ENCODE data around the gene NPR1. TPM values are rescaled to one million over a fixed set of nuclear protein-coding genes. Genes with fewer than 3 reads are reported as not detected.

Gene NPR1
- total and polyA plus RNA-seq, 4 donors: 16.7 to 98.9 (median 46.8) TPM

DNA sequence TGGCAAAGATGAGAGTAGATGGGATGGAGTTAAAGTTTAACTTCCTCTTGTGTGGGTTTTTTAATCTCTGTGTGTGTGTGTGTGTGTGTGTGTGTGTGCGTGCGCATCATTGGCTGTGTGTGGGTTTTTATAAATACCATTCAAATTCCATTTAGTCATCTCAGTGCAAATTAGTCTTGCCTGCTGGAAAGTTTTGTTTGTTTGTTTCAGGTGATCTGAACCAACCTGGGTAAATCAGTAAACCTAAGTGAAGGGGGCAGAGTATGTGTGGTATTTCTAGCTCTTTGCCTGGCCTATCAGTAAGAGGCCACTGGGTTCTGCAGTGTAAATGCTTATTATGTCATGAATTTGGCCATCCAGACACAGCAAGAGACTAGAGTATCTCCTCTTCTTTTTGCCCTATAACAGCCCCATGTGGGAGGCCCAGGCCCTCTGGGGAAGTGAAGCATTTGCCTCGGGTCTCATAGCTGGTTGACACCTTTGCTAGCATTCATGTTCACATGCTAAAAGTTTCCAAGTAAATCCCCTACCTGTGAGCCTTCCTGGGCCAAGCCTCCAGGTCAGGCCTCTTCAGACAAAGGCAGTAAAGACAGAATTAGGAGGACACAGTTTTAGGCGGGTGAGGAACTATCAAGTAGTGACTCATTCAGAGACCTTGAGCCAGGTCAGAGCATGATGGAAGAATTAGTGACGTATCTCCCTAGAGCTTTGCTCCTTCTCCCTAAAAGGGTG is 64.1 kb downstream of the NPR1 start:
- Histone ChIP-seq H3K9ac (ENCODE audit: insufficient read depth in 1 of 2, low read length in 2 of 2) (no peak overlapping the region), H3K9me3 (ENCODE audit: control insufficient read depth in 4 of 4, insufficient read depth in 3 of 4, low read length in 3 of 4) (no peaks in the 10 kb centered on the region), H3K27me3 (ENCODE audit: control insufficient read depth in 3 of 3, insufficient read depth in 3 of 3, low read length in 2 of 3) (no peaks in the 10 kb centered on the region), H3K36me3 (ENCODE audit: control insufficient read depth in 4 of 4, insufficient read depth in 4 of 4, low read length in 4 of 4) (peaks cover 28 to 60% (median 34%) of the 10 kb centered on the region in 4 donors), H3K27ac (ENCODE audit: low read depth in 1 of 2, low read length in 1 of 2) (peak overlapping the region in 1 of 2 donors; percentile 64), H3K4me1 (ENCODE audit: control insufficient read depth in 5 of 5, insufficient read depth in 5 of 5, low read length in 5 of 5) (peaks cover 0 to 5% (median 0%) of the 10 kb centered on the region in 5 donors), H3K4me3 (no peak overlapping the region)
- WGBS, 2 donors: 61 to 65% methylated on average over 5 of the region's 5 CpGs
- TF ChIP-seq, protein P1, sequence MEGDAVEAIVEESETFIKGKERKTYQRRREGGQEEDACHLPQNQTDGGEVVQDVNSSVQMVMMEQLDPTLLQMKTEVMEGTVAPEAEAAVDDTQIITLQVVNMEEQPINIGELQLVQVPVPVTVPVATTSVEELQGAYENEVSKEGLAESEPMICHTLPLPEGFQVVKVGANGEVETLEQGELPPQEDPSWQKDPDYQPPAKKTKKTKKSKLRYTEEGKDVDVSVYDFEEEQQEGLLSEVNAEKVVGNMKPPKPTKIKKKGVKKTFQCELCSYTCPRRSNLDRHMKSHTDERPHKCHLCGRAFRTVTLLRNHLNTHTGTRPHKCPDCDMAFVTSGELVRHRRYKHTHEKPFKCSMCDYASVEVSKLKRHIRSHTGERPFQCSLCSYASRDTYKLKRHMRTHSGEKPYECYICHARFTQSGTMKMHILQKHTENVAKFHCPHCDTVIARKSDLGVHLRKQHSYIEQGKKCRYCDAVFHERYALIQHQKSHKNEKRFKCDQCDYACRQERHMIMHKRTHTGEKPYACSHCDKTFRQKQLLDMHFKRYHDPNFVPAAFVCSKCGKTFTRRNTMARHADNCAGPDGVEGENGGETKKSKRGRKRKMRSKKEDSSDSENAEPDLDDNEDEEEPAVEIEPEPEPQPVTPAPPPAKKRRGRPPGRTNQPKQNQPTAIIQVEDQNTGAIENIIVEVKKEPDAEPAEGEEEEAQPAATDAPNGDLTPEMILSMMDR (IDR thresholded peaks at IDR 0.05; ENCODE audit: control extremely low read depth, extremely low read depth): no peak
- ATAC-seq (ENCODE audit: insufficient read depth, low FRiP score): peak; percentile 72
- no peak for DNase-seq

Small RNA genes lying within 50 kb of the gene (small RNA-seq; reads per million reads assigned to genes)
- gene MIR8083 (ENCODE audit: low replicate concordance) (not detected), gene RF00019 (ENCODE audit: low replicate concordance) (not detected), gene RN7SL372P (ENCODE audit: low replicate concordance) (not detected)

Other genes starting within 250 kb of the NPR1 start
- not detected for gene S100A7, start 218.0 kb upstream of the NPR1 start, total RNA-seq
- under 1 TPM in 1 of 2 donors, not detected in 1; 0.47 TPM for gene S100A7, start 218.0 kb upstream of the NPR1 start, polyA plus RNA-seq
- 1,000 to 10,000 TPM in 1 of 2 donors, 100 to 1,000 TPM in 1; 165 to 1,591 TPM for gene S100A6, start 142.7 kb upstream of the NPR1 start, total RNA-seq
- over 10,000 TPM in 1 of 2 donors, 1,000 to 10,000 TPM in 1; 2,413 to 10,136 TPM for gene S100A6, start 142.7 kb upstream of the NPR1 start, polyA plus RNA-seq
- under 1 TPM in 1 of 2 donors, not detected in 1; 0.31 TPM for gene S100A5, start 137.8 kb upstream of the NPR1 start, total RNA-seq
- gene S100A5, start 137.8 kb upstream of the NPR1 start, polyA plus RNA-seq: under 1 TPM; 0.31 to 0.32 TPM
- 100 to 1,000 TPM in 1 of 2 donors, 10 to 100 TPM in 1; 44.0 to 665 TPM for gene S100A4, start 132.9 kb upstream of the NPR1 start, total RNA-seq
- 1,000 to 10,000 TPM in 1 of 2 donors, 100 to 1,000 TPM in 1; 860 to 2,351 TPM for gene S100A4, start 132.9 kb upstream of the NPR1 start, polyA plus RNA-seq
- gene S100A3, start 129.4 kb upstream of the NPR1 start, total RNA-seq: 1 to 10 TPM; 3.0 to 5.4 TPM
- 1 to 10 TPM; 6.5 to 8.0 TPM for gene S100A3, start 129.4 kb upstream of the NPR1 start, polyA plus RNA-seq
- gene S100A2, start 112.8 kb upstream of the NPR1 start, total RNA-seq: 10 to 100 TPM in 1 of 2 donors, 1 to 10 TPM in 1; 1.1 to 41.2 TPM
- 100 to 1,000 TPM in 1 of 2 donors, 10 to 100 TPM in 1; 68.4 to 261 TPM for gene S100A2, start 112.8 kb upstream of the NPR1 start, polyA plus RNA-seq
- gene S100A16, start 65.6 kb upstream of the NPR1 start, total RNA-seq: 100 to 1,000 TPM in 1 of 2 donors, 10 to 100 TPM in 1; 70.6 to 119 TPM
- 100 to 1,000 TPM; 162 to 182 TPM for gene S100A16, start 65.6 kb upstream of the NPR1 start, polyA plus RNA-seq
- 100 to 1,000 TPM in 1 of 2 donors, 10 to 100 TPM in 1; 78.5 to 150 TPM for gene S100A14, start 62.4 kb upstream of the NPR1 start, total RNA-seq
- 100 to 1,000 TPM; 157 to 326 TPM for gene S100A14, start 62.4 kb upstream of the NPR1 start, polyA plus RNA-seq
- gene S100A13, start 51.2 kb upstream of the NPR1 start, total RNA-seq: 10 to 100 TPM; 36.2 to 92.1 TPM
- 100 to 1,000 TPM in 1 of 2 donors, 10 to 100 TPM in 1; 80.9 to 168 TPM for gene S100A13, start 51.2 kb upstream of the NPR1 start, polyA plus RNA-seq
- gene S100A1, start 50.3 kb upstream of the NPR1 start, total RNA-seq: 1 to 10 TPM in 1 of 2 donors, not detected in 1; 1.8 TPM
- gene S100A1, start 50.3 kb upstream of the NPR1 start, polyA plus RNA-seq: under 1 TPM; 0.31 to 0.91 TPM
- 10 to 100 TPM; 60.5 to 76.6 TPM for gene CHTOP, start 44.6 kb upstream of the NPR1 start, total RNA-seq
- gene CHTOP, start 44.6 kb upstream of the NPR1 start, polyA plus RNA-seq: 10 to 100 TPM; 51.2 to 56.3 TPM
- gene SNAPIN, start 20.0 kb upstream of the NPR1 start, total RNA-seq: 10 to 100 TPM; 29.7 to 37.4 TPM
- 10 to 100 TPM; 26.3 to 38.1 TPM for gene SNAPIN, start 20.0 kb upstream of the NPR1 start, polyA plus RNA-seq
- gene ILF2, start 7.7 kb upstream of the NPR1 start, total RNA-seq: 100 to 1,000 TPM; 101 to 121 TPM
- gene ILF2, start 7.7 kb upstream of the NPR1 start, polyA plus RNA-seq: 100 to 1,000 TPM in 1 of 2 donors, 10 to 100 TPM in 1; 46.7 to 133 TPM
- 10 to 100 TPM; 63.5 to 70.4 TPM for gene INTS3, start 49.4 kb downstream of the NPR1 start, total RNA-seq
- gene INTS3, start 49.4 kb downstream of the NPR1 start, polyA plus RNA-seq: 10 to 100 TPM; 31.3 to 38.6 TPM
- 100 to 1,000 TPM in 1 of 2 donors, 10 to 100 TPM in 1; 15.8 to 162 TPM for gene SLC27A3, start 96.7 kb downstream of the NPR1 start, total RNA-seq
- gene SLC27A3, start 96.7 kb downstream of the NPR1 start, polyA plus RNA-seq: 100 to 1,000 TPM in 1 of 2 donors, 10 to 100 TPM in 1; 53.9 to 223 TPM
- gene GATAD2B, start 244.3 kb downstream of the NPR1 start, total RNA-seq: 10 to 100 TPM; 20.8 to 41.7 TPM
- gene GATAD2B, start 244.3 kb downstream of the NPR1 start, polyA plus RNA-seq: 1 to 10 TPM; 4.6 to 6.0 TPM